Panc1 (cell line): ENCODE data around the gene NLRP14.

Experiments
- SIN3A ChIP-seq: IDR thresholded peaks from 2 replicates; pipeline ENCODE4 v1.6.1; 2012; ENCODE audit warnings: low read depth, mild to moderate bottlenecking, low read length, moderate library complexity, borderline replicate concordance; ENCODE audit not compliant: insufficient read depth
- TF ChIP-seq, protein P1 (sequence below), 2 experiments: IDR thresholded peaks; 2 replicates each; pipeline ENCODE4 v1.6.1; 2011 to 2012; ENCODE audit warnings: low read depth in 2 of 2, control low read depth in 1 of 2, low read length in 1 of 2, mild to moderate bottlenecking in 1 of 2, moderate library complexity in 1 of 2; ENCODE audit not compliant: insufficient read depth in 1 of 2

DNA sequence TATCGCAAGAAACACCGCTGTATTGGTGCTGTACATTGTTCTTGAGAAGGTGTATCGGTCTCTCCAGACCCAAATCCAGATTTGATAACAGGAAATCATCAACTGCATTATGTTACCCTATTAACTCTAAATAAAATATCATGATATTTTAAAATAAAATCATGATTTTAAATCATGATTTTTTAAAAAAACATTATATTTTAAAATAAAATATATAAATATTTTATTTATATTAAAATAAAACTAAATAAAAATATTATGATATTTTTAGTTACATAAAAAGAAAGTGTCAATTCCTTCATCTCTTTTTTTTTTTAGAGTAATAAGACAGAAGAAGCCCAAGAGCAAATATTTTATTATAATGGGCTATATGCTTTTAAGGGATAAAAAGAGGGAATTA, 96.1 kb downstream of the NLRP14 start:
- TF ChIP-seq SIN3A = no peak
- TF ChIP-seq, protein P1, sequence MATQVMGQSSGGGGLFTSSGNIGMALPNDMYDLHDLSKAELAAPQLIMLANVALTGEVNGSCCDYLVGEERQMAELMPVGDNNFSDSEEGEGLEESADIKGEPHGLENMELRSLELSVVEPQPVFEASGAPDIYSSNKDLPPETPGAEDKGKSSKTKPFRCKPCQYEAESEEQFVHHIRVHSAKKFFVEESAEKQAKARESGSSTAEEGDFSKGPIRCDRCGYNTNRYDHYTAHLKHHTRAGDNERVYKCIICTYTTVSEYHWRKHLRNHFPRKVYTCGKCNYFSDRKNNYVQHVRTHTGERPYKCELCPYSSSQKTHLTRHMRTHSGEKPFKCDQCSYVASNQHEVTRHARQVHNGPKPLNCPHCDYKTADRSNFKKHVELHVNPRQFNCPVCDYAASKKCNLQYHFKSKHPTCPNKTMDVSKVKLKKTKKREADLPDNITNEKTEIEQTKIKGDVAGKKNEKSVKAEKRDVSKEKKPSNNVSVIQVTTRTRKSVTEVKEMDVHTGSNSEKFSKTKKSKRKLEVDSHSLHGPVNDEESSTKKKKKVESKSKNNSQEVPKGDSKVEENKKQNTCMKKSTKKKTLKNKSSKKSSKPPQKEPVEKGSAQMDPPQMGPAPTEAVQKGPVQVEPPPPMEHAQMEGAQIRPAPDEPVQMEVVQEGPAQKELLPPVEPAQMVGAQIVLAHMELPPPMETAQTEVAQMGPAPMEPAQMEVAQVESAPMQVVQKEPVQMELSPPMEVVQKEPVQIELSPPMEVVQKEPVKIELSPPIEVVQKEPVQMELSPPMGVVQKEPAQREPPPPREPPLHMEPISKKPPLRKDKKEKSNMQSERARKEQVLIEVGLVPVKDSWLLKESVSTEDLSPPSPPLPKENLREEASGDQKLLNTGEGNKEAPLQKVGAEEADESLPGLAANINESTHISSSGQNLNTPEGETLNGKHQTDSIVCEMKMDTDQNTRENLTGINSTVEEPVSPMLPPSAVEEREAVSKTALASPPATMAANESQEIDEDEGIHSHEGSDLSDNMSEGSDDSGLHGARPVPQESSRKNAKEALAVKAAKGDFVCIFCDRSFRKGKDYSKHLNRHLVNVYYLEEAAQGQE (IDR thresholded peaks at IDR 0.05; ENCODE audit: insufficient read depth in 1 of 2, low read depth in 2 of 2, low read length in 1 of 2) = no peak
